Measurements from ENCODE around the gene ZFPM1. TPM values are rescaled to one million over a fixed set of nuclear protein-coding genes. Genes with fewer than 3 reads are reported as not detected.

ZFPM1 gene
- total and polyA plus RNA-seq, 2 of the 8 experiments (the other 6 are each of a cell fraction or from before 2014, with no cell fraction given), result 0.74 to 4.8 TPM

DNA sequence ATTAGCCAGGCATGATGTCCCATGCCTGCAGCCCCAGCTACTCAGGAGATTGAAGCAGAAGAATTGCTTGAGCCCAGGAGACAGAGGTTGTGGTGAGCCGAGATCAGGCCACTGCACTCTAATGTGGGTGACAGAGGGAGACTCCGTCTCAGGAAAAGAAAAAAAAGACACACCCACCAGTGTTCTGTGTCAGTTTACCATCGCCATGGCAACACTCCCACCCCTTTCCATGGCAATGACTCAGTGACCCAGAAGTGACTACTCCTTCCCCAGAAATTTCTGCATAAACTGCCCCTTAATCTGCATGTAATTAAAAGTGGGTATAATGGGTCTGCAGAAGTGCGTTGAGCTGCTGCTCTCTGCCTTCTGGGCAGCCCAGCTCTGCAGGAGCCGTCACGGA, 113.1 kb downstream of the ZFPM1 start:
- no peak for DNase-seq (ENCODE audit: low read depth in 1 of 2, low spot score in 2 of 2)
- ChIA-PET CTCF (ENCODE audit: partially characterized antibody) (interaction anchor here (0.6 to 1.5 kb wide), 6 partner anchors 10 to 130 kb away, joined by 3 to 6 read pairs (median 3); no protein-coding TSS in a partner anchor), POLR2A (ENCODE audit: partially characterized antibody) (no interaction called here)
- Histone ChIP-seq H3K9ac (replicated peaks in 1 of 4; ENCODE audit: extremely low read depth in 1 of 4, low read depth in 3 of 4, low read length in 3 of 4) (no peak overlapping the region), H2AFZ (ENCODE audit: low read length) (no peak overlapping the region), H4K20me1 (replicated peaks in 1 of 2; ENCODE audit: control insufficient read depth in 1 of 2, insufficient read depth in 2 of 2, low read length in 2 of 2) (peaks cover 3 to 6% of the 10 kb centered on the region in 2 experiments), H3K9me3 (ENCODE audit: insufficient read depth in 2 of 2, low read depth in 1 of 2, low read length in 1 of 2) (no peaks in the 10 kb centered on the region), H3K18ac (ENCODE audit: extremely low read depth, low read length) (no peak overlapping the region), H4K91ac (replicated peaks; ENCODE audit: insufficient read length, low read length) (no peak overlapping the region), H3K79me2 (ENCODE audit: control insufficient read depth in 1 of 2, insufficient read depth in 2 of 2, low read length in 2 of 2) (peaks cover 6 to 8% of the 10 kb centered on the region in 2 experiments), H2BK20ac (ENCODE audit: low read length) (no peak overlapping the region), H3K4ac (replicated peaks; ENCODE audit: insufficient read length, low read depth, low read length) (no peak overlapping the region), H3K4me2 (ENCODE audit: insufficient read depth in 1 of 2, low read depth in 2 of 2, low read length in 2 of 2) (no peak overlapping the region), H3K4me3 (ENCODE audit: extremely low read depth in 1 of 4, insufficient read depth in 2 of 4, low read depth in 3 of 4, low read length in 4 of 4) (no peak overlapping the region), H3K56ac (replicated peaks; ENCODE audit: insufficient read length, low read depth, low read length) (no peak overlapping the region), H3K36me3 (ENCODE audit: control insufficient read depth in 2 of 4, insufficient read depth in 4 of 4, low read length in 3 of 4) (no peaks in the 10 kb centered on the region), H3K23me2 (ENCODE audit: low read depth, low read length) (peaks cover 7% of the 10 kb centered on the region), H3K4me1 (replicated peaks in 1 of 4; ENCODE audit: control insufficient read depth in 3 of 4, insufficient read depth in 4 of 4, low read length in 3 of 4) (peaks cover 0 to 2% (median under 1%) of the 10 kb centered on the region in 4 experiments; a peak in 3 of 7 replicates), H3K23ac (ENCODE audit: insufficient read length) (no peak overlapping the region), H3K79me1 (ENCODE audit: low read depth, low read length) (peaks cover 3% of the 10 kb centered on the region), H3K27ac (ENCODE audit: low read depth, low read length) (no peak overlapping the region), H4K5ac (ENCODE audit: insufficient read length, low read depth, low read length) (no peak overlapping the region), H4K8ac (ENCODE audit: extremely low read depth, insufficient read depth, low read length) (no peak overlapping the region), H2AK5ac (ENCODE audit: low read depth, low read length) (no peak overlapping the region), H3K27me3 (replicated peaks in 1 of 4; ENCODE audit: control insufficient read depth in 3 of 4, extremely low read depth in 1 of 4, insufficient read depth in 3 of 4, low read length in 3 of 4) (peaks cover 0 to 6% (median 2%) of the 10 kb centered on the region in 4 experiments; a peak in 3 of 7 replicates), H2BK12ac (ENCODE audit: low read depth, low read length) (no peak overlapping the region), H2BK15ac (ENCODE audit: low read length) (no peak overlapping the region), H3K14ac (ENCODE audit: insufficient read length) (no peak overlapping the region), H2BK120ac (replicated peaks; ENCODE audit: low read depth, low read length) (no peak overlapping the region), H2BK5ac (ENCODE audit: low read depth, low read length) (no peak overlapping the region)
- FAIRE-seq, result no peak
- 74% methylated on average over 6 of the region's 6 CpGs; no CpG with 5 or more reads in 1 of the 2 experiments for WGBS, 2 experiments (ENCODE audit: extremely low coverage in 1 of 2, insufficient coverage in 1 of 2, insufficient read length in 1 of 2, insufficient replicate concordance in 2 of 2, low coverage in 1 of 2, low lambda C conversion rate in 2 of 2, missing lambda C conversion rate in 1 of 2)
- TF ChIP-seq BCL11A (IDR thresholded peaks at IDR 0.05; ENCODE audit: low read depth in 2 of 2, low read length in 2 of 2) (no peak), SP2 (IDR thresholded peaks at IDR 0.05; ENCODE audit: low read length) (no peak), TAF1 (IDR thresholded peaks at IDR 0.05; ENCODE audit: low read depth, low read length) (no peak), CREB1 (IDR thresholded peaks at IDR 0.05) (no peak), TCF12 (IDR thresholded peaks at IDR 0.05; ENCODE audit: low read depth, low read length) (no peak), BACH1 (IDR thresholded peaks at IDR 0.05; ENCODE audit: low read length) (no peak), CBX8 (IDR thresholded peaks at IDR 0.05; ENCODE audit: borderline replicate concordance, low read depth, low read length) (no peak), POU5F1 (IDR thresholded peaks at IDR 0.05; ENCODE audit: low read depth, low read length) (no peak), GABPA (IDR thresholded peaks at IDR 0.05; ENCODE audit: borderline replicate concordance, insufficient read depth, low read length) (no peak), KDM1A (IDR thresholded peaks at IDR 0.05; ENCODE audit: borderline replicate concordance, low read length) (no peak), EGR1 (IDR thresholded peaks at IDR 0.05; ENCODE audit: borderline replicate concordance, low read depth, low read length) (no peak), HDAC6 (IDR thresholded peaks at IDR 0.05; ENCODE audit: low read depth, low read length) (no peak), ASH2L (IDR thresholded peaks at IDR 0.05; ENCODE audit: low read length) (no peak), NRF1 (IDR thresholded peaks at IDR 0.05; ENCODE audit: low read depth, low read length) (no peak), RBBP5 (IDR thresholded peaks at IDR 0.05; ENCODE audit: borderline replicate concordance, low read depth, low read length) (no peak)
